Measurements from ENCODE around the gene IGFBP5.

GRCh38 chr2:216730871-216731270, 35.5 kb upstream of the IGFBP5 start:
- TF ChIP-seq, protein P1, sequence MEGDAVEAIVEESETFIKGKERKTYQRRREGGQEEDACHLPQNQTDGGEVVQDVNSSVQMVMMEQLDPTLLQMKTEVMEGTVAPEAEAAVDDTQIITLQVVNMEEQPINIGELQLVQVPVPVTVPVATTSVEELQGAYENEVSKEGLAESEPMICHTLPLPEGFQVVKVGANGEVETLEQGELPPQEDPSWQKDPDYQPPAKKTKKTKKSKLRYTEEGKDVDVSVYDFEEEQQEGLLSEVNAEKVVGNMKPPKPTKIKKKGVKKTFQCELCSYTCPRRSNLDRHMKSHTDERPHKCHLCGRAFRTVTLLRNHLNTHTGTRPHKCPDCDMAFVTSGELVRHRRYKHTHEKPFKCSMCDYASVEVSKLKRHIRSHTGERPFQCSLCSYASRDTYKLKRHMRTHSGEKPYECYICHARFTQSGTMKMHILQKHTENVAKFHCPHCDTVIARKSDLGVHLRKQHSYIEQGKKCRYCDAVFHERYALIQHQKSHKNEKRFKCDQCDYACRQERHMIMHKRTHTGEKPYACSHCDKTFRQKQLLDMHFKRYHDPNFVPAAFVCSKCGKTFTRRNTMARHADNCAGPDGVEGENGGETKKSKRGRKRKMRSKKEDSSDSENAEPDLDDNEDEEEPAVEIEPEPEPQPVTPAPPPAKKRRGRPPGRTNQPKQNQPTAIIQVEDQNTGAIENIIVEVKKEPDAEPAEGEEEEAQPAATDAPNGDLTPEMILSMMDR (IDR thresholded peaks at IDR 0.05; ENCODE audit: poor library complexity) = no peak
- TF ChIP-seq EZH2phosphoT487 (IDR thresholded peaks at IDR 0.05; ENCODE audit: low read depth, severe bottlenecking, unreplicated experiment) (no peak), EZH2 (IDR thresholded peaks at IDR 0.05; ENCODE audit: borderline replicate concordance) (no peak)
